IPS DF 19.7 (cell line): ENCODE data around the gene TSPAN9.

Source experiments
- DNase-seq: peaks from one replicate; pipeline ENCODE4 v3.0.0-alpha.2; 2013; ENCODE audit warnings: low read depth, low spot score

The TSPAN9 gene

GRCh38 chr12:3076730-3077571, at the start of gene TSPAN9:
Gene TSPAN9 (plus strand): TSS chr12:3077379. CDS start chr12:3201194, 123,815 bp downstream.
- DNase-seq = no peak

- DNase-seq = no peak
Observed at GRCh38 chr12:3028108-3028507, 49.1 kb upstream of the TSPAN9 start.

GRCh38 chr12:3030821-3031429, 46.3 kb upstream of the TSPAN9 start:
- DNase-seq = no peak

- no peak for DNase-seq
Observed at GRCh38 chr12:3032161-3032560, 45.0 kb upstream of the TSPAN9 start.

GRCh38 chr12:3032770-3033538, 44.2 kb upstream of the TSPAN9 start:
- no peak for DNase-seq

- DNase-seq = no peak
Observed at GRCh38 chr12:3033539-3033867, 43.7 kb upstream of the TSPAN9 start.

- peak; percentile 60 for DNase-seq
Observed at GRCh38 chr12:3034067-3034750, 43.0 kb upstream of the TSPAN9 start.

- DNase-seq = no peak
Observed at GRCh38 chr12:3035171-3035570, 42.0 kb upstream of the TSPAN9 start.

- DNase-seq = no peak
Observed at GRCh38 chr12:3035815-3036702, 41.1 kb upstream of the TSPAN9 start.

GRCh38 chr12:3036901-3037600, 40.1 kb upstream of the TSPAN9 start:
- DNase-seq = no peak

GRCh38 chr12:3038166-3038565, 39.0 kb upstream of the TSPAN9 start:
- DNase-seq = no peak

GRCh38 chr12:3038926-3039510, 38.2 kb upstream of the TSPAN9 start:
- DNase-seq = no peak

- DNase-seq = no peak
Observed at GRCh38 chr12:3040026-3040656, 37.0 kb upstream of the TSPAN9 start.

GRCh38 chr12:3040663-3041544, 36.3 kb upstream of the TSPAN9 start:
- no peak for DNase-seq

- DNase-seq = peak; percentile 42
Observed at GRCh38 chr12:3041558-3042164, 35.5 kb upstream of the TSPAN9 start.

GRCh38 chr12:3042394-3042793, 34.8 kb upstream of the TSPAN9 start:
- DNase-seq = no peak

GRCh38 chr12:3042826-3043225, 34.4 kb upstream of the TSPAN9 start:
- DNase-seq = no peak

GRCh38 chr12:3043406-3043805, 33.8 kb upstream of the TSPAN9 start:
- DNase-seq = no peak
